Brain microvascular endothelial cell (primary cell): ENCODE data around the gene BMAL2.

Experiments
- DNase-seq: peaks from one replicate; pipeline ENCODE4 v3.0.0-alpha.2; 2020
- H3K27ac ChIP-seq: fragments of 250-450 bp; sonication (Bioruptor Pico); 2 replicates; pipeline ENCODE4 v1.5.1; 2020; ENCODE audit warnings: mild to moderate bottlenecking, moderate library complexity
- H3K27me3 ChIP-seq: fragments of 250-450 bp; sonication (Bioruptor Pico); replicated peaks from 2 replicates; pipeline ENCODE4 v1.5.1; 2020; ENCODE audit warnings: mild to moderate bottlenecking
- H3K36me3 ChIP-seq: fragments of 250-450 bp; sonication (Bioruptor Pico); replicated peaks from 2 replicates; pipeline ENCODE4 v1.5.1; 2020; ENCODE audit warnings: mild to moderate bottlenecking
- H3K4me3 ChIP-seq: 2 replicates; pipeline ENCODE4 v1.5.1; 2011; ENCODE audit warnings: low read depth, mild to moderate bottlenecking, control low read depth, low read length, moderate library complexity
- CTCF ChIP-seq: IDR thresholded peaks from 2 replicates; pipeline ENCODE4 v1.5.1; 2011; ENCODE audit warnings: low read depth, mild to moderate bottlenecking, moderate library complexity, low read length, control low read depth, inconsistent platforms; ENCODE audit errors: missing control alignments
- in situ Hi-C: cut with HindIII; loops from 2 replicates; pipeline ENCODE4 v1.10.0; 2017; ENCODE audit warnings: low sequenced_read_pairs, low pct_ligation_motif_present

BMAL2 gene

GRCh38 chr12:27309293-27309994 lies 23.2 kb upstream of the BMAL2 start:
- DNase-seq = no peak
- in situ Hi-C loops = no loop called here
- Histone ChIP-seq H3K4me3 (no peak overlapping the region), H3K36me3 (peaks cover 19% of the 10 kb centered on the region), H3K27me3 (no peaks in the 10 kb centered on the region), H3K27ac (no peak overlapping the region)
- no peak for TF ChIP-seq CTCF

GRCh38 chr12:27309995-27310315 lies 22.7 kb upstream of the BMAL2 start:
- H3K4me3 ChIP-seq = no peak overlapping the region
- DNase-seq = no peak
- no peaks in the 10 kb centered on the region for H3K27me3 ChIP-seq
- in situ Hi-C loops = no loop called here
- H3K27ac ChIP-seq = no peak overlapping the region
- TF ChIP-seq CTCF = no peak
- H3K36me3 ChIP-seq = peaks cover 21% of the 10 kb centered on the region

GRCh38 chr12:27316947-27317346 lies 15.7 kb upstream of the BMAL2 start:
- peaks cover 34% of the 10 kb centered on the region for H3K36me3 ChIP-seq
- H3K27me3 ChIP-seq = no peaks in the 10 kb centered on the region
- no peak overlapping the region for H3K27ac ChIP-seq
- H3K4me3 ChIP-seq = no peak overlapping the region
- TF ChIP-seq CTCF = no peak
- no peak for DNase-seq
- in situ Hi-C loops = no loop called here

- in situ Hi-C loops = no loop called here
- Histone ChIP-seq H3K27ac (no peak overlapping the region), H3K36me3 (peaks cover 40% of the 10 kb centered on the region), H3K27me3 (no peaks in the 10 kb centered on the region), H3K4me3 (no peak overlapping the region)
- TF ChIP-seq CTCF = no peak
- DNase-seq = no peak
Measured at GRCh38 chr12:27319409-27319808, 13.2 kb upstream of the BMAL2 start.

- in situ Hi-C loops = no loop called here
- Histone ChIP-seq H3K4me3 (no peak overlapping the region), H3K27me3 (no peaks in the 10 kb centered on the region), H3K36me3 (peaks cover 38% of the 10 kb centered on the region), H3K27ac (no peak overlapping the region)
- TF ChIP-seq CTCF = no peak
- no peak for DNase-seq
Measured at GRCh38 chr12:27319848-27320247, 12.8 kb upstream of the BMAL2 start.

- Histone ChIP-seq H3K27ac (no peak overlapping the region), H3K36me3 (peaks cover 20% of the 10 kb centered on the region), H3K27me3 (no peaks in the 10 kb centered on the region), H3K4me3 (no peak overlapping the region)
- no peak for DNase-seq
- no peak for TF ChIP-seq CTCF
- in situ Hi-C loops = no loop called here
Measured at GRCh38 chr12:27324530-27324929, 8.1 kb upstream of the BMAL2 start.
